ENCODE measurements around the gene KRT4. TPM values are rescaled to one million over a fixed set of nuclear protein-coding genes. Genes with fewer than 3 reads are reported as not detected.
"Not testable (repeated sequence)": the region's sequence is repeated elsewhere in the genome, so short reads cannot be mapped to it uniquely, and the experiment has no call there.

The KRT4 gene
- not detected for total RNA-seq

DNA sequence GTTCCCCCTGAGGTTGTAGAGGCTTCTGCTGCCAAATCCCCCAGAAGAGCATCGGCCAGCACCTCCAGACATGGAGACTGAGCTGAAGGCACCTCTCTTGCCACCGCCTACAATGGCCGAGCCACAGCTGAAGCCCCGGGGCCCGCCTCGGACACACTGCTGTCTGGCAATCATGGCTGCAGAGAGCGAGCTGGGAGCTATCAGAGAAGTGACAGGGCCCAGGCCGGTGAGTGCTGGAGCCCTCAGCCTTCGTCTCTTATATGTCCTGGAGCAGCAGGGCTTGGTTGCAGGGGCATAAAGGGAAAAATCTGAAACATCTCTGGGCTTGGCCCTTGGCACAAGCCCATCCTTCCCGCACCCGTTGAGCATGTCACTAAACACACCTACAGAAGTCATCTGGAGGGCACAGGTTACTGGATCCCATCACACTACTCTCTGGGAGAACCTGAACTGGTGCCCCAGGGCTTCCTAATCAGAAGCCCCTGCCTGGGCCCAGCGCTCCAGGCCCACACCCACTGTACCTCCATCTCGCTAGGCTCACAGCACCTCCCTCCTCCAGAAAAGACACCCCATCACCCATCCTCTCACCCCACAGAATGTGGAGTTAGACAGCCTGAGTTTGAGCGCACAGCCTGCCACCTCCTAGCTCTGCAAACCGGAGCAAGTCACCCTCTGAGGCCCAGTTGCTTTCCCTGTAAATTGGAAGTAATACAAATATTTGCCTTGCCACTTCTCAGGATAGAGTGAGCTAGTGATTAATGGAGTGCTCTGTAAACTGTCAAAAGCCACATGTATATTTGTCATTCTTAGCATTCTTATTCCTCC, at the start of gene KRT4:
TSS of gene KRT4 (minus strand) at position 232 of the 825 bp plus-strand sequence. CDS start at position 174, 58 bp downstream.
- ChIA-PET POLR2A (no interaction called here), CTCF (interaction anchor here (1.9 kb wide), 1 partner anchor 65 kb away, joined by 5 read pairs; no protein-coding TSS in a partner anchor)

DNA sequence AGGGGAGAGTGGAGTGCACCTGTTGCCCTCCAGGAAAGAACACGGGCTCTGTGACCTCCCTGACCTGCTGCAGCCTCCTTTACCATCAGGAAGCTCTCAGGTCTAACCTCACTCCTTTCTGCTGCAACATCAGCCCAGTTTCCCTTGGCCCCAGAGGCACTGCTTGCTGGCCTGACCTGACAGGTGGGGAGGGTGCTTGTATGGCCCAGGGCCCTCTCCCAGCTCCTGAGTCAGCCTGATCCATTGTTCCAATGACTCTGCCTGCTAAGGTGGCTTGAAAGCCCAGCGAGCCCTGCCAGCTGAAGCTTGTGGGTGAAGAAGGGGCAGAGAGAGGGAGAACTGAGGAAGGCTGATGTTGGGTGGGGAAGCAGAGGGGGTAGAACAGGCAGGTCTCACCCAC, 48.1 kb upstream of the KRT4 start:
- ChIA-PET POLR2A (no interaction called here), CTCF (no interaction called here)

DNA sequence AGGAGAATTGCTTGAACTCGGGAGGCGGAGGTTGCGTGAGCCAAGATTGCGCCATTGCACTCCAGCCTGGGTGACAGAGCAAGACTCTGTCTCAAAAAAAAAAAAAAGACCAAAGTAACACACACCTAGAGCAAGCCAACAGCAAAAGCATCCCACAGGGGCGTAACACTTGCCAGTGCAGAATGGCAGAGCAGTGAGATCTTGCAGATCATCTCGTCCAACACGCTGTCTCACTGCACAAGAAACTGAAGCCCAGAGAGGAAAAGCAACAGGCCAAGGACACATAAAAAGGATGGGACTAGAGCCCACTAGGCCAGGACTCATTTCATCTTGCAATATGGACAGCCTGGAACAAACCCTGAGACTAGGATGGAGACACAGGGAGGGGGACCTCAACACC, 47.6 kb upstream of the KRT4 start:
- CTCF ChIA-PET, result interaction anchor here (1.3 kb wide), 1 partner anchor 17 kb away, joined by 4 read pairs; no protein-coding TSS in a partner anchor
- POLR2A ChIA-PET, result no interaction called here

DNA sequence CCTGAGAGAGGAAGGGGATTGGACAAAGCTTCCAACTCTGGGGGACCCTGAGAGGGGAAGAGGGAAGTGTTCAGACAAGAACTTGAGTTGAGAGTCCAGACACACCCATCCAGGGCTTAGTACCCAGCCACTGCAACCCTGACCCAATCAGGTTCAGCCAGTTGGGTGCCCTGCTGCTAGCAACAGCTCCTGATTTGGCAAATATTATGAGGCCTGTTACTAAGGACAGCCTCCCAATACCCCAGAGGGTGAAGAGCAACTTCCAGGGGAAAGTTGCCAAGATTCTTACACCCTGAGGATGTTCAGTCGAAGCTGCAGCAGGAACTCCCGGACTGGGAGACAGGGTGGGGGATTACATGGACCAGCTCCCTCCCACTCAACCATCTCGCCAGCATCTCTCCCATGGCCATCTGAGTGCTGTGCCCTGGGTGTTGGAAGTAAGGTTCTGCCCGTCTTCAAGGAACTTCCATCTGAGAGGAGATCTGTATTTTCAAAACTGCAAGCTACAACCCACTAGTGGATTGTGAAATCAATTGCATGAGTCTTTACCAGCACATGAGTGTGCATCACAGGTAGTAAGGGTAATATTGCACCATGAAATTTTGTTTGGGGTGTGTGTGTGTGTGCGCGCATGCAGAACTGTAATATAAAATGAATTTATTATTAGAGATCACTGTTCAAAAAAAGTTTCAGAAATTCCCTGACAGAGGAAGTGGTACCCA, 46.3 kb upstream of the KRT4 start:
- ChIA-PET CTCF (interaction anchor here (1.3 to 1.5 kb wide), 2 partner anchors 10 to 18 kb away, joined by 4 read pairs; no protein-coding TSS in a partner anchor), POLR2A (no interaction called here)

DNA sequence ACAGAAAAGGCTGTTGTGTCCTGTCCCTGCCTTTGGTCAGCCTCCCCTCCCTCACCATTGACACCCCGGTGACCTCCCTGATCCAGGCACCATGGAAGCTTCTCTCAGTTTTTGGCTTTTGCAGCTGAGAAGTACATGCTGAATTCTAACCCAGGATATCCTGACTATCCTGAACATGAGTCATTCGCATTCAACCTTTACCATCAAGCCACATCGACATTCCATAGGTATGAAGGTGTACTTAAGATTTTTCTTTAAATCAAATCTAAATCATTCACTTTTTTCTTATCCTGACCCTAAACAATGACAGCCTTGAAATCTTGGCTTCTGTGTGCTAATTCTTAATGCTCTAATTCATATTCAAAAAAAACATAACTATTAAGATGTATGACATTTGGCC, 43.6 kb upstream of the KRT4 start:
- POLR2A ChIA-PET, result no interaction called here
- CTCF ChIA-PET, result interaction anchor here (1.0 kb wide), 1 partner anchor 22 kb away, joined by 3 read pairs; no protein-coding TSS in a partner anchor

DNA sequence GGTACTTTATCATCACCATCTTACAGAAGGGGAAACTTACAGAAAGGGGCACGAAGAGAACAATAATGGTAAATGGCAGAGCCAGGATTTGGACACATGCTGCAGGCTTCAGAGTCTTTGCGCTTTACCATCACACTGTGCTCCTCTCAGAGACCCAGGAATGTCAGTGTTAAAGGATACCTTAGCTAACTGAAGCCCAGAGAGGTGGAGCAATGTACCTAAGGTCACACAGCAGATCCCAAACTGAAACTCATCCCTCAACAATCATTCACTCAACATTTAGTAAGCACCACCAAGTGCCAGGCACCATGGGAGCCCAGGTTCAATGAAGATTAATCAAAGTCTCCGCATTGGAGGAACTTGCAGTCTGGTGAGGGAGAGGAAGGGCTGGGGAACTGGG, 42.9 kb upstream of the KRT4 start:
- ChIA-PET POLR2A (no interaction called here), CTCF (interaction anchor here (1.0 kb wide), 1 partner anchor 23 kb away, joined by 3 read pairs; no protein-coding TSS in a partner anchor)

DNA sequence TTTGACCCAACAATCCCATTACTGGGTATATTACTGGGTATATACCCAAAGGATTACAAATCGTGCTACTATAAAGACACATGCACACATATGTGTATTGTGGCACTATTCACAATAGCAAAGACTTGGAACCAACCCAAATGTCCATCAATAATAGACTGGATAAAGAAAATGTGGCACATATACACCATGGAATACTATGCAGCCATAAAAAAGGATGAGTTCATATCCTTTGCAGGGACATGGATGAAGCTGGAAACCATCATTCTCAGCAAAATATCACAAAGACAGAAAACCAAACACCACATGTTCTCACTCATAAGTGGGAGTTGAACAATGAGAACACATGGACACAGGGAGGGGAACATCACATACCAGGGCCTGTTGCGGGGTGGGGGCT, 42.2 kb upstream of the KRT4 start:
- CTCF ChIA-PET, POLR2A ChIA-PET: not testable (repeated sequence)

DNA sequence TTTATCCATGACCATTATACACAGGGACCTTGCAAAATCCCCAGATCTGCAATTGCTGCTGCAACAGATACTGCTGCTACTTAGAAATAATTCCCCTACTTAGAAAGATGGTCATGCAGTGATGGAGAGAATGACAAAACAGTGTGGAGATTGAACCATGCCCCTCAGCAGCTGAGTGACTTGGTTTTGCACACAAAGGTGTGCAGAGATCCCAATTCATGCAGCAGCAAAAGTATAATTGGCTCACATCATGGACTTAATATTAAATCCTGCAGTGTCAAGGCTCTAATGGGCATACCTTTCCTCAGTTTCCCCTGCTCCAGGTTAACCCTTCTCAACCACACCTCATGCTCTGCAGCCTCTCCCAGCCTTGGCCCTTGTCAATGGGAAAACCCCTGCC, 37.9 kb upstream of the KRT4 start:
- POLR2A ChIA-PET, result interaction anchor here (0.6 kb wide), 1 partner anchor 32 kb away, joined by 3 read pairs; no protein-coding TSS in a partner anchor
- CTCF ChIA-PET, result no interaction called here

DNA sequence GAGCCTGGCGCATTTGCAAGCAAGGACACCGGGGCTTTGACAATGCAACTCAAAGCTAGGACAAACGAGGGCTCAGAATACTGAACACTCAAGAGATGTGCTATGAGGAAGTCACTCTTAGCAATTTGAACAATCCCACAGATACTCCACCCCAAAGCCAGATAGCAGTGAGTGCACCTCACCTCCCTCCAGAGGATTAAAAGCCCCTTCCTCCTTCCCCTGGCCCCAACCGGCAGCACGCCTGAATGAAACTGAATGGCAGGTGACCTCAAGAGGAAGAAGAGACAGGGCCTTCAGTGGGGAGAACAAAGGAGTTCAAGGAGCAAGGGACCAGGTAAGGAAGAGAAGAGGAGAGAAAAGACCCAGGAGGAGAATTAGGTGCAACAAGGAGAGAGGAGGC, 36.8 kb upstream of the KRT4 start:
- POLR2A ChIA-PET, result no interaction called here
- CTCF ChIA-PET, result no interaction called here

DNA sequence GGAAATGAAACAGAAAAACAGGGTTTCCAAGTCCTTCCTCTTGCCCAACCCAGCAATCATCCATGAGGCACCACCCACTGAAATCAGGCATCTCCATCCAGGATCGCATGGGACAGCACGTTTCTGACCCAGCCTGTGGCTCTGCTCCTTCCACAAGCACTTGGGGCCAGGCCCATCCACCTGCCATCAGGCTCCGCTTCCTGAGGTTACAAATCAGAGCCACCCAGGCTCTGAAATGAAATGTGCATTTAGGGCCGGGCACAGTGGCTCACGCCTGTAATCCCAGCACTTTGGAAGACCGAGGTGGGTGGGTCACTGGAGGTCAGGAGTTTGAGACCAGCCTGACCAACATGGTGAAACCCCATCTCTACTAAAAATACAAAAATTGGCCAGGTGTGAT, 35.6 kb upstream of the KRT4 start:
- CTCF ChIA-PET, result no interaction called here
- POLR2A ChIA-PET, result no interaction called here

DNA sequence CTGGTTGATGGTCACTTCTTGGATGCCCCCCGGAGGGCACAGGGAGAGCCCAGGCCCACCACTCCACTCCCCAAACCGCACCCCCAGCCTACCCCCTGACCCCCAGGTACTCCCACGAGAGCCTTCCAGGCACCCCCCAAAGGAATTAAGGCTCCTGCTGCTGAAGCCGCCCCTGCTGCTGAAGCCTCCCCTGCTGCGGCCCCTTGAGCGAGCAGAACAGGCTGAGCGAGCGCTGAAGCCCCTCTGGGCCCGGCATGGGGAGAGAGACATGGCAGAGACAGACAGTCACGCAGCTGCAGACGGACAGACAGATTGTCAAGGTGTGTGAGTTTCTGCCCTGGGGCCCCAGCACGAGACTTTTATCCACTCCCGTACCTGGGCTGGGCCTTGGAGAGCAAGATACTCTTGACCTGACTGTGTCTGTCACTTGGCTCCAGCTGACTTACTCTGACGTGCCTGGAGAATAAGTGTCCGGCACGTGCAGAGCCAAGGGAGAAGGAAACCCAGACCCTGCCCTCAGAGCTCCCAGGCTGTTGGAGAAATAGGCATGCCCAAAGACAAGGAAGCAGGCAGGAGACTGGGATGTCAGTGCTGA, 34.8 kb upstream of the KRT4 start, which contains the start of gene KRT78:
TSS of gene KRT78 (minus strand) at position 334 of the 595 bp plus-strand sequence. CDS start at position 270, 64 bp downstream.
- POLR2A ChIA-PET, result no interaction called here
- CTCF ChIA-PET, result no interaction called here

DNA sequence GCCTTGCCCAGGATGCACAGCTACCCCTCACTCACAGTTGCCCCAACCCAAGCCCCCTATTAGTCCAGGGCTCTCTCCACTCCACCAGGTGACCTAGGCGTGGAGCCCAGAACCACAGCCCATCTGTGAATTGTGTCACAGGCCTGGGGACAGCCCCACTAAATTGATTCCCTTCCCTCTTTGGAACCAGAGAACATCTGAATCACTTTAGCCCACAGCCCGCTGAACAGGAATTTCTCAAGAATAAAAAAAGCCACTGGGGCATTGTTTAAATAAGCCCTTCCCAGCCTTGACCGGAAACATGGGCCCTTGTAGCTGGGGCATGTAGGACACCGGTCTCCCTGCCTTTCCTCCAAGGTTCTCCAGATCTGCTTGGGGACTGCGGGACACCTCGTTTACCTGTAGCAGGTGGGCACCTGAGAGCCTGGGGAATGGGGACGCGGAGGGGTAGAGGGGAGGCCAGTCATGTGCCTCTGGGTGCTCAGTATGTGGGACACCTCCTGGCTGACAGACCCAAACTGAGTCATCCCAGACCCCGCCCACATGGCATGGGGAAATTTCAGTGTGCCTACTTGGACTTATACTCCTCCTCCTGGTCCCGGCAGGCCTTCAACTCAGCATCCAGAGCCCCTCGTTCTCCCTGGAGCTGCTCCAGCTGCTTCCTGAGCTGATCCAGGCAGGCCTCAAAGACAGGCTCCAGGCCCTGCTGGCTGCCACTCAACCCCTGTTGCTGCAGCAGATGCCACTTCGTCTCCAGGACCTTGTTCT, 33.6 kb upstream of the KRT4 start:
- POLR2A ChIA-PET, result no interaction called here
- CTCF ChIA-PET, result no interaction called here

DNA sequence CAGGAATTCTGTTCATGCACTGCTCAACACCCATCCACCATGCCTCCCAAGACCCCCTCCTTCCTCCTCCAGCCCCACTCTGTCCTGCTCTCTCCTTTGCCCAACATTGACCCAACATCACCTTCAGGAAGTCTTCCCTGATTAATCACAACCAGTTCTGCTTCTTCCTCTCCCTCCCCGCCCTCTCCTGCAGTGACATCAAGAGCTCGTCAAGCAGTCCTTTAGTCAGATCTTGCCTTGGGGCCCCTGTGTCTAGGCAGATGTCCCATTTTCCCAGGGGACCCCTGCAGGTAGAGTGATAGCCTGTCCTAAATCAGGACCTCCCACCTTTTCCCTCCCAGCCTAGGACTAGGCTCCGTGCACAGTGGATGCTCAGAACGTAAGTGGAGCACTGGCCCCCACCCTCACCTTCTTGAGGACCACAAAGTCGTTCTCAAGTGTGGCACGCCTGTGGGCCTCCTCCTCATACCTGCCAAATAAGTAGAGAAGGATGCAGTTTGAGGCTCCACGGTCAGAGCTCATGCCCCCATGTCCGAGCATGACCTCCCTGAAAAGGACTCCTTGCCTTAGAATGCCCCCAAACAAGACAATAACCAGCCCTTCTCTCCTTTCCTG, 32.5 kb upstream of the KRT4 start:
- POLR2A ChIA-PET, result no interaction called here
- CTCF ChIA-PET, result no interaction called here

DNA sequence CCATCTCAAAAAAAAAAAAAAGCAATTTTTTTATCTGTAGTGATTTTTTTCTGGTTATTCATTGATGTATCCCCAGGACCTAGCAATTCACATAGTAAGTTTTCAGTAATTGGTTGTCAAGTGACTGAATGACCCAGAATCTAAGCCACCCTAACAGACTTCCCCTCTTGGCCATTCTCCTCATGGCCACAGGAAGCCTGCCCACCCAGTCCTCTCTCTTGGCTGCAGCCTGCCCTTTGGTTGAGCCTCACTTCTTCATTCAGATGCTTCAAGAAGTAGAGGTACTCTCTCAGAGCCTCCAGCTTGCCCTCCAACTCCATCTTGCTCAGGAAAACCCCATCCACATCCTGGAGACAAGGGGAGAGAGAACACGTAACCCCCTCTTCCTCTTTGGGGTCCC, 32.0 kb upstream of the KRT4 start:
- ChIA-PET CTCF (no interaction called here), POLR2A (no interaction called here)

DNA sequence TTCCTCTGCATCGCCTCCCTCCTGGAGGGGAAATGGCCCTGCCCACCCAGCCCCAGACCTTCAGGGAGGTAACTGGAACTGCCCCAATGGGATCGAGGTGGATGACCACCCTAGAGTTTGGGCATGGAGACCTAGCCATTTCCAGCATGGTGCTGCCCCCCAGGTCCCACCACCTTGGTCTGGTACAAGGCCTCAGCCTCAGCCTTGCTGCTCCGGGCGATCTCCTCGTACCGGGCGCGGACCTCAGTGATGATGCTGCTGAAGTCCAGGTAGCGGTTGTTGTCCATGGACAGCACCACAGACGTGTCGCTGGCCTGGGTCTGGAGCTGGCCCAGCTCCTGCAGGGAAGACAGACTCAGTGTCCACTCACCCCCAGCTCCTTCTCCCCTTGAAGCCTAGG, 30.5 kb upstream of the KRT4 start:
- ChIA-PET CTCF (no interaction called here), POLR2A (no interaction called here)

DNA sequence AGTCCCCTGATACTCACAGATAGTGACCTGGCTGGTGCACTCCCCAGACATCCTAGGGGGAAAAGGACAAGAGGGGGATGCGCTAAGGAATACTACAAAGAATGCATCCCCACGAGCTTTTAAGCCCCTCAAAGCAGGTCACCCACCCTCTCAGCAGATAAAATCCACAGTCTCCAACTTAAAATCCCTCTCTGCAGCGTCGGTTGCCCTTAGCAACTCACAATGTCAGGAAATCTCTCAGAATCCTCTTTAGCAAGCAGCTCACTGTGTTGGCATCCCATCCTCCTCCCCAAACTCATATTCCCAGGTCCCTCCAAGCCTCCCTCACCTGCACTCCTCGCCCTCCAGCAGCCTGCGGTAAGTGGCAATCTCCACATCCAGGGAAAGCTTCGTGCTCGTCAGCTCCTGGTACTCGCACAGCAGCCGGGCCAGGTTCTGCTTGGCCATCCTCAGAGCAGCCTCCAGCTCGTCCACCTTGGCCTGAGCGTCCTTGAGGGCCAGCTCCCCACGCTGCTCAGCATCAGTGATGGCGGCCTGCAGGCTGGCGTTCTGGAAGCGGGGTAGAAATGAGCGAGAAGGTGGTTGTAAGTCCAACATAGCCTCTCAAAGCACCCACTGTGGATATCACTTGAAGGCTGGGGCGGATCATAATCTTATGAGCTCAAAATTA, 25.7 kb upstream of the KRT4 start:
- ChIA-PET POLR2A (no interaction called here), CTCF (no interaction called here)

DNA sequence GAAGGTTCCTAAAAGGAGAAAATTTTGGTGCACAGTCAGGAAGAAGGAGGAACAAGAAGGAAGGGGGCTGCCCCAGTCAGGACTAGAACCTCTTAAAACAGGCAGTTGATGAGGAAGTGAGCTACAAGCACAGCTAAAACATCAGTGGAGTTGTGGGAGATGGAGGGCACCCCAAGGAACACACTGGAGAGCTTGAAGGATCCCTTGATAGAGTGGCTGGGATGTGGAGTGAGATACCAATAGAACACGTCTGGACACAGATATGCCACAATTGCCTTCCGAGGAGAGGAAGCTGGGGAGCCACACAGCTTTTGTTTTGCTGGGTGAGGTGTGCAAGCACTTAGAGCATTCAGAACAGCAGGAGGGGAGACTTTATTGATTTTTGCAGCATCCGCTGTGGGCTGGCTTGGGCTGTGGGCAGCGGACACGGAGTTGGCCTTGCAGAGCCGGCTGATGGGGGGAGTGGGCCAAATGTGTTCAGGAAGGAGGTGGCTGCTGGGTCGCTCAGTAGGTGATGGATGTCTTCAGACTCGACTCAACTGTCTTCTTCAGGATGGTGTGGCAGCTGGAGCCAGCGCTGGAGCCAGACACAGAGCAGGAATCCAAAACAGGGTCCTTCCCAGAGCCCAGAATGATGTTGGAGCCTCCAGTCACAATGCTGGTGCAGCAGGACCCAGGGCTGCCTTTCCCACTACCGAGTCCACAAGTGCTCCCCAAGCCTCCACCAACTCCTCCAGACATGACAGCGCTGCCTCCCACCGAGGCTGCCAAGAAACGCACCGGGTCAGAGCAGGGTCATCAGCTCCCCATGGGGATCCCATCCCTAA, 24.9 kb upstream of the KRT4 start:
- ChIA-PET CTCF (interaction anchor here (0.5 to 0.7 kb wide), 2 partner anchors 46 to 128 kb away, joined by 3 to 4 read pairs; no protein-coding TSS in a partner anchor), POLR2A (no interaction called here)
